Panc1 (cell line): ENCODE measurements around the gene KCND3. TPM values are rescaled to one million over a fixed set of nuclear protein-coding genes. Genes with fewer than 3 reads are reported as not detected.

Source experiments
- ATAC-seq: fragments of 200-7000 bp; cut with Tn5 transposase; 2 replicates; pipeline ENCODE4 v1.9.1; 2020; ENCODE audit warnings: mild to moderate bottlenecking, moderate library complexity
- BruUV-seq: library from RNA; stranded (reverse); fragments of 400-500 nt; replicated peaks from 2 replicates; lab custom pipeline; 2021; lab: Mats Ljungman, UMichigan
- CTCF ChIA-PET: fragments of 300-600 bp; sonication (Branson Sonifier 250); formaldehyde crosslinking; loops from one replicate; lab custom pipeline; 2022; ENCODE audit warnings: antibody characterized with exemption; lab: Charles Lee
- POLR2A ChIA-PET: fragments of 300-600 bp; sonication (Branson Sonifier 250); formaldehyde crosslinking; loops from one replicate; lab custom pipeline; 2022; ENCODE audit warnings: antibody characterized with exemption; lab: Charles Lee
- DNase-seq: peaks from one replicate; pipeline ENCODE4 v3.0.0-alpha.2; 2010; ENCODE audit warnings: low read depth, low spot score
- H3K27ac ChIP-seq: 2 replicates; pipeline ENCODE4 v1.5.1; 2011; ENCODE audit warnings: mild to moderate bottlenecking, low read length, inconsistent platforms
- H3K27me3 ChIP-seq: fragments of 200-500 bp; sonication (Bioruptor generic); 2 replicates; pipeline ENCODE4 v1.6.0; 2014; ENCODE audit warnings: low read length, inconsistent platforms; ENCODE audit not compliant: control insufficient read depth, insufficient read depth
- H3K36me3 ChIP-seq: fragments of 200-500 bp; sonication (Bioruptor generic); 2 replicates; pipeline ENCODE4 v1.5.1; 2014; ENCODE audit warnings: inconsistent platforms, mild to moderate bottlenecking, low read length, moderate library complexity; ENCODE audit not compliant: control insufficient read depth, insufficient read depth
- H3K4me1 ChIP-seq: 2 replicates; pipeline ENCODE4 v1.5.1; 2011; ENCODE audit warnings: inconsistent platforms, mild to moderate bottlenecking, low read length, moderate library complexity; ENCODE audit not compliant: control insufficient read depth, insufficient read depth
- H3K4me3 ChIP-seq, 2 experiments: 2 replicates each; pipeline ENCODE4 v1.5.1; 2011 to 2012; ENCODE audit warnings: low read depth in 2 of 2, low read length in 2 of 2, mild to moderate bottlenecking in 2 of 2, inconsistent platforms in 1 of 2, moderate library complexity in 1 of 2
- H3K9me3 ChIP-seq: fragments of 200-500 bp; sonication (Bioruptor generic); 2 replicates; pipeline ENCODE4 v1.5.1; 2014; ENCODE audit warnings: low read depth, mild to moderate bottlenecking, inconsistent platforms, low read length, moderate library complexity; ENCODE audit not compliant: control insufficient read depth, insufficient read depth
- POLR2AphosphoS5 ChIP-seq: IDR thresholded peaks from 2 replicates; pipeline ENCODE4 v1.6.1; 2012; ENCODE audit warnings: mild to moderate bottlenecking, low read depth, low read length, moderate library complexity
- SIN3A ChIP-seq: IDR thresholded peaks from 2 replicates; pipeline ENCODE4 v1.6.1; 2012; ENCODE audit warnings: low read depth, mild to moderate bottlenecking, low read length, moderate library complexity, borderline replicate concordance; ENCODE audit not compliant: insufficient read depth
- TCF7L2 ChIP-seq: IDR thresholded peaks from 2 replicates; pipeline ENCODE4 v1.6.1; 2011; ENCODE audit warnings: mild to moderate bottlenecking, low read depth, low read length, inconsistent platforms
- in situ Hi-C: cut with HindIII; loops from 2 replicates; pipeline ENCODE4 v1.10.0; 2016; ENCODE audit warnings: low sequenced_read_pairs, low pct_unique_long_range_greater_than_20kb
- intact Hi-C: fragments of 100-400 bp; cut with micrococcal nuclease; formaldehyde crosslinking; loops from one replicate; pipeline ENCODE4 v1.10.0; 2022; ENCODE audit not compliant: unreplicated experiment
- total RNA-seq: library from RNA; stranded (reverse); gene quantifications from one replicate; pipeline ENCODE4 v1.2.1, GENCODE V29; 2021; ENCODE audit not compliant: unreplicated experiment
- TF ChIP-seq, protein P1 (sequence below): fragments of 450-650 bp; IDR thresholded peaks from 2 replicates; pipeline ENCODE4 v1.5.1; 2017; ENCODE audit warnings: mild to moderate bottlenecking
- TF ChIP-seq, protein P2 (sequence below), 2 experiments: IDR thresholded peaks; 2 replicates each; pipeline ENCODE4 v1.6.1; 2011 to 2012; ENCODE audit warnings: low read depth in 2 of 2, control low read depth in 1 of 2, low read length in 1 of 2, mild to moderate bottlenecking in 1 of 2, moderate library complexity in 1 of 2; ENCODE audit not compliant: insufficient read depth in 1 of 2

The KCND3 gene
- total RNA-seq, 1 experiment from 2014 or later = not detected

DNA sequence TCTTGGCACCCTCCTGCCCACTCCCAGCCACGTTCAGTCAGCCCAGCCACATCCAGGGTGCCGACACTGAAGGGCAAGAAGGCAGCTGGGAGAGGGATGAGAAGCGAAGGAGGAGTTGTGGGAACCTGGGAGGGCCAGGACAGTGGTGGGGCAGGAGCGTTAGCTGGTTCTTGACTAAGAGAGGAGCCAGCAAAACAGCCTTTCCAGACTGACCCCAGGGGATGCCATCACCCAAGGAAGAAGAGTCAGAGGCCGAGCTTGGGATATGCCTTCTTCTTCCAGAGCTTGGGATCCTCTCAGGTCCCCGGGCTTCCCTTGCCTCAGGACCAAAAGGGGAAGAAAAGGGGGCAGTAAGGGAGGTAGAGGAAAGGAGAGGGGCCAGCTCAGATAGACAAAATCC, 257.5 kb downstream of the KCND3 start:
- Histone ChIP-seq H3K9me3 (no peaks in the 10 kb centered on the region), H3K27ac (no peak overlapping the region), H3K4me3 (no peak overlapping the region), H3K36me3 (no peaks in the 10 kb centered on the region), H3K27me3 (no peaks in the 10 kb centered on the region; the same call in 1 of the 2 replicates), H3K4me1 (no peaks in the 10 kb centered on the region)
- CTCF ChIA-PET = no interaction called here
- in situ Hi-C loops = no loop called here
- TF ChIP-seq, protein P1, sequence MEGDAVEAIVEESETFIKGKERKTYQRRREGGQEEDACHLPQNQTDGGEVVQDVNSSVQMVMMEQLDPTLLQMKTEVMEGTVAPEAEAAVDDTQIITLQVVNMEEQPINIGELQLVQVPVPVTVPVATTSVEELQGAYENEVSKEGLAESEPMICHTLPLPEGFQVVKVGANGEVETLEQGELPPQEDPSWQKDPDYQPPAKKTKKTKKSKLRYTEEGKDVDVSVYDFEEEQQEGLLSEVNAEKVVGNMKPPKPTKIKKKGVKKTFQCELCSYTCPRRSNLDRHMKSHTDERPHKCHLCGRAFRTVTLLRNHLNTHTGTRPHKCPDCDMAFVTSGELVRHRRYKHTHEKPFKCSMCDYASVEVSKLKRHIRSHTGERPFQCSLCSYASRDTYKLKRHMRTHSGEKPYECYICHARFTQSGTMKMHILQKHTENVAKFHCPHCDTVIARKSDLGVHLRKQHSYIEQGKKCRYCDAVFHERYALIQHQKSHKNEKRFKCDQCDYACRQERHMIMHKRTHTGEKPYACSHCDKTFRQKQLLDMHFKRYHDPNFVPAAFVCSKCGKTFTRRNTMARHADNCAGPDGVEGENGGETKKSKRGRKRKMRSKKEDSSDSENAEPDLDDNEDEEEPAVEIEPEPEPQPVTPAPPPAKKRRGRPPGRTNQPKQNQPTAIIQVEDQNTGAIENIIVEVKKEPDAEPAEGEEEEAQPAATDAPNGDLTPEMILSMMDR = no peak
- TF ChIP-seq SIN3A (no peak), TCF7L2 (no peak), POLR2AphosphoS5 (no peak)
- TF ChIP-seq, protein P2, sequence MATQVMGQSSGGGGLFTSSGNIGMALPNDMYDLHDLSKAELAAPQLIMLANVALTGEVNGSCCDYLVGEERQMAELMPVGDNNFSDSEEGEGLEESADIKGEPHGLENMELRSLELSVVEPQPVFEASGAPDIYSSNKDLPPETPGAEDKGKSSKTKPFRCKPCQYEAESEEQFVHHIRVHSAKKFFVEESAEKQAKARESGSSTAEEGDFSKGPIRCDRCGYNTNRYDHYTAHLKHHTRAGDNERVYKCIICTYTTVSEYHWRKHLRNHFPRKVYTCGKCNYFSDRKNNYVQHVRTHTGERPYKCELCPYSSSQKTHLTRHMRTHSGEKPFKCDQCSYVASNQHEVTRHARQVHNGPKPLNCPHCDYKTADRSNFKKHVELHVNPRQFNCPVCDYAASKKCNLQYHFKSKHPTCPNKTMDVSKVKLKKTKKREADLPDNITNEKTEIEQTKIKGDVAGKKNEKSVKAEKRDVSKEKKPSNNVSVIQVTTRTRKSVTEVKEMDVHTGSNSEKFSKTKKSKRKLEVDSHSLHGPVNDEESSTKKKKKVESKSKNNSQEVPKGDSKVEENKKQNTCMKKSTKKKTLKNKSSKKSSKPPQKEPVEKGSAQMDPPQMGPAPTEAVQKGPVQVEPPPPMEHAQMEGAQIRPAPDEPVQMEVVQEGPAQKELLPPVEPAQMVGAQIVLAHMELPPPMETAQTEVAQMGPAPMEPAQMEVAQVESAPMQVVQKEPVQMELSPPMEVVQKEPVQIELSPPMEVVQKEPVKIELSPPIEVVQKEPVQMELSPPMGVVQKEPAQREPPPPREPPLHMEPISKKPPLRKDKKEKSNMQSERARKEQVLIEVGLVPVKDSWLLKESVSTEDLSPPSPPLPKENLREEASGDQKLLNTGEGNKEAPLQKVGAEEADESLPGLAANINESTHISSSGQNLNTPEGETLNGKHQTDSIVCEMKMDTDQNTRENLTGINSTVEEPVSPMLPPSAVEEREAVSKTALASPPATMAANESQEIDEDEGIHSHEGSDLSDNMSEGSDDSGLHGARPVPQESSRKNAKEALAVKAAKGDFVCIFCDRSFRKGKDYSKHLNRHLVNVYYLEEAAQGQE (IDR thresholded peaks at IDR 0.05; ENCODE audit: insufficient read depth in 1 of 2, low read depth in 2 of 2, low read length in 1 of 2) = no peak
- no peak for DNase-seq
- no TSS peak for BruUV-seq
- POLR2A ChIA-PET = no interaction called here
- no peak for ATAC-seq
- intact Hi-C loops = no loop called here

DNA sequence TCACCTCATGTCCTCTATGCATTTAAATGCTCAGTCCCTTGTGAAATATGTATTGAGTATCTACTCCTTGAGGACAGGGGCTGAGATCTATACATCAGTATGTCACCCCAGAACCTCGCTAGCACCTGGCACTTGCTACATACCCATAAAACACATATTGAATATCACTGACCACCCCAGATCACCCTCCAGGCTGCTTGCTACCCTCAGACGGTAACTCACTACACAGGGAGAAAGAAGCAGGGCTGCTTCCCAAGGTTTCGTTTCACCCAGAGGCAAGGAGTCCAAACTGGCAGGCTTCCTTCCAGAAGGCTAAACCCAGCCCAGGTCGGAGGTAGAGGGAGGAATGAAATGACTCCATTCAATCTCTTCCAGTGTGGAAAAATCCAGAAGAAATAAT, 258.8 kb downstream of the KCND3 start:
- Histone ChIP-seq H3K4me3 (no peak overlapping the region), H3K36me3 (no peaks in the 10 kb centered on the region), H3K27me3 (no peaks in the 10 kb centered on the region; the same call in 1 of the 2 replicates), H3K9me3 (no peaks in the 10 kb centered on the region), H3K4me1 (no peaks in the 10 kb centered on the region), H3K27ac (no peak overlapping the region)
- BruUV-seq = no TSS peak
- intact Hi-C loops = no loop called here
- ChIA-PET POLR2A (no interaction called here), CTCF (no interaction called here)
- ATAC-seq (no peak), DNase-seq (no peak)
- no peak for TF ChIP-seq TCF7L2
- TF ChIP-seq, protein P2 (IDR thresholded peaks at IDR 0.05; ENCODE audit: insufficient read depth in 1 of 2, low read depth in 2 of 2, low read length in 1 of 2) = no peak
- in situ Hi-C loops = no loop called here
